ENCODE results near the gene HMX1. TPM values are rescaled to one million over a fixed set of nuclear protein-coding genes. Genes with fewer than 3 reads are reported as not detected.

Gene HMX1
- total and polyA plus RNA-seq, 3 experiments from 2014 or later = not detected

GRCh38 chr4:8841678-8842268 lies 29.9 kb downstream of the HMX1 start:
- H3K27ac Mint-ChIP-seq = no peak overlapping the region
- no peak overlapping the region for H3K4me3 Mint-ChIP-seq
- no peak for DNase-seq
- no peaks in the 10 kb centered on the region for H3K9me3 ChIP-seq (ENCODE audit: low read length)
- H3K27ac ChIP-seq (ENCODE audit: low read depth, low read length) = no peak overlapping the region
- no peak overlapping the region for H3K4me3 ChIP-seq (ENCODE audit: low read length)
- H3K9me3 Mint-ChIP-seq = no peaks in the 10 kb centered on the region
- CTCF ChIA-PET = no interaction called here
- H3K36me3 ChIP-seq (ENCODE audit: insufficient read depth, low read length) = no peaks in the 10 kb centered on the region
- H3K4me1 Mint-ChIP-seq = no peaks in the 10 kb centered on the region
- no peaks in the 10 kb centered on the region for H3K4me1 ChIP-seq (ENCODE audit: insufficient read depth, low read length)
- no peaks in the 10 kb centered on the region for H3K27me3 ChIP-seq (ENCODE audit: insufficient read depth, low read length, poor library complexity, severe bottlenecking)
- POLR2A ChIA-PET = no interaction called here
- H3K36me3 Mint-ChIP-seq = no peaks in the 10 kb centered on the region
- peaks cover 0 to 3% of the 10 kb centered on the region in 2 donors for H3K27me3 Mint-ChIP-seq

- CTCF ChIA-PET = no interaction called here
- Mint-ChIP-seq H3K4me3 (no peak overlapping the region), H3K27ac (no peak overlapping the region), H3K27me3 (no peaks in the 10 kb centered on the region), H3K36me3 (no peaks in the 10 kb centered on the region), H3K4me1 (no peaks in the 10 kb centered on the region), H3K9me3 (peaks cover 0 to 2% (median 0%) of the 10 kb centered on the region in 5 donors)
- no peaks in the 10 kb centered on the region for H3K27me3 ChIP-seq (ENCODE audit: insufficient read depth, low read length, poor library complexity, severe bottlenecking)
- POLR2A ChIA-PET = no interaction called here
- no peaks in the 10 kb centered on the region for H3K36me3 ChIP-seq (ENCODE audit: insufficient read depth, low read length)
- H3K9me3 ChIP-seq (ENCODE audit: low read length) = no peaks in the 10 kb centered on the region
- H3K4me1 ChIP-seq (ENCODE audit: insufficient read depth, low read length) = no peaks in the 10 kb centered on the region
- no peak overlapping the region for H3K4me3 ChIP-seq (ENCODE audit: low read length)
- peak in 1 of 5 donors; percentile 22 for DNase-seq
- no peak overlapping the region for H3K27ac ChIP-seq (ENCODE audit: low read depth, low read length)
Observed at GRCh38 chr4:8840816-8841455, 30.7 kb downstream of the HMX1 start.

- Mint-ChIP-seq H3K4me1 (no peaks in the 10 kb centered on the region), H3K36me3 (no peaks in the 10 kb centered on the region), H3K4me3 (no peak overlapping the region), H3K9me3 (peaks cover 0 to 2% (median 0%) of the 10 kb centered on the region in 5 donors), H3K27ac (no peak overlapping the region), H3K27me3 (peaks cover 0 to 3% of the 10 kb centered on the region in 2 donors)
- ChIA-PET CTCF (no interaction called here), POLR2A (no interaction called here)
- Histone ChIP-seq H3K4me1 (ENCODE audit: insufficient read depth, low read length) (no peaks in the 10 kb centered on the region), H3K9me3 (ENCODE audit: low read length) (no peaks in the 10 kb centered on the region), H3K4me3 (ENCODE audit: low read length) (no peak overlapping the region), H3K27ac (ENCODE audit: low read depth, low read length) (no peak overlapping the region), H3K27me3 (ENCODE audit: insufficient read depth, low read length, poor library complexity, severe bottlenecking) (no peaks in the 10 kb centered on the region), H3K36me3 (ENCODE audit: insufficient read depth, low read length) (no peaks in the 10 kb centered on the region)
- peak in 1 of 5 donors; percentile 28 for DNase-seq
Observed at GRCh38 chr4:8840006-8840793, 31.4 kb downstream of the HMX1 start.

- POLR2A ChIA-PET = no interaction called here
- H3K4me3 ChIP-seq (ENCODE audit: low read length) = no peak overlapping the region
- H3K4me1 Mint-ChIP-seq = no peaks in the 10 kb centered on the region
- CTCF ChIA-PET = no interaction called here
- DNase-seq = peak in 1 of 5 donors; percentile 38
- H3K36me3 ChIP-seq (ENCODE audit: insufficient read depth, low read length) = no peaks in the 10 kb centered on the region
- H3K9me3 Mint-ChIP-seq = peaks cover 0 to 2% (median 0%) of the 10 kb centered on the region in 5 donors
- H3K27me3 ChIP-seq (ENCODE audit: insufficient read depth, low read length, poor library complexity, severe bottlenecking) = no peaks in the 10 kb centered on the region
- no peak overlapping the region for H3K27ac Mint-ChIP-seq
- H3K27me3 Mint-ChIP-seq = peaks cover 0 to 5% of the 10 kb centered on the region in 2 donors
- no peaks in the 10 kb centered on the region for H3K4me1 ChIP-seq (ENCODE audit: insufficient read depth, low read length)
- no peak overlapping the region for H3K27ac ChIP-seq (ENCODE audit: low read depth, low read length)
- H3K9me3 ChIP-seq (ENCODE audit: low read length) = no peaks in the 10 kb centered on the region
- no peaks in the 10 kb centered on the region for H3K36me3 Mint-ChIP-seq
- no peak overlapping the region for H3K4me3 Mint-ChIP-seq
Observed at GRCh38 chr4:8838961-8839431, 32.6 kb downstream of the HMX1 start.

GRCh38 chr4:8838296-8838960 lies 33.2 kb downstream of the HMX1 start:
- Mint-ChIP-seq H3K4me1 (no peaks in the 10 kb centered on the region), H3K4me3 (no peak overlapping the region)
- CTCF ChIA-PET = no interaction called here

GRCh38 chr4:8837181-8837841 lies 34.3 kb downstream of the HMX1 start:
- H3K36me3 ChIP-seq (ENCODE audit: insufficient read depth, low read length) = no peaks in the 10 kb centered on the region

More at GRCh38 chr4:8838296-8838960, 33.2 kb downstream of the HMX1 start:
- H3K27ac Mint-ChIP-seq = no peak overlapping the region
- no peak for DNase-seq
- peaks cover 0 to 5% of the 10 kb centered on the region in 2 donors for H3K27me3 Mint-ChIP-seq
- H3K4me1 ChIP-seq (ENCODE audit: insufficient read depth, low read length) = no peaks in the 10 kb centered on the region
- H3K4me3 ChIP-seq (ENCODE audit: low read length) = no peak overlapping the region
- no peaks in the 10 kb centered on the region for H3K36me3 ChIP-seq (ENCODE audit: insufficient read depth, low read length)
- POLR2A ChIA-PET = no interaction called here
- peaks cover 0 to 2% (median 0%) of the 10 kb centered on the region in 5 donors for H3K9me3 Mint-ChIP-seq
- no peaks in the 10 kb centered on the region for H3K9me3 ChIP-seq (ENCODE audit: low read length)
- no peaks in the 10 kb centered on the region for H3K27me3 ChIP-seq (ENCODE audit: insufficient read depth, low read length, poor library complexity, severe bottlenecking)
- no peak overlapping the region for H3K27ac ChIP-seq (ENCODE audit: low read depth, low read length)
- no peaks in the 10 kb centered on the region for H3K36me3 Mint-ChIP-seq

GRCh38 chr4:8836664-8837171 lies 34.9 kb downstream of the HMX1 start:
- no peaks in the 10 kb centered on the region for H3K4me1 Mint-ChIP-seq
- no peaks in the 10 kb centered on the region for H3K4me1 ChIP-seq (ENCODE audit: insufficient read depth, low read length)
- CTCF ChIA-PET = no interaction called here
- no peak overlapping the region for H3K4me3 ChIP-seq (ENCODE audit: low read length)
- H3K27ac ChIP-seq (ENCODE audit: low read depth, low read length) = no peak overlapping the region
- H3K27ac Mint-ChIP-seq = no peak overlapping the region
- DNase-seq = peak in 1 of 5 donors; percentile 17
- no peaks in the 10 kb centered on the region for H3K36me3 Mint-ChIP-seq
- H3K36me3 ChIP-seq (ENCODE audit: insufficient read depth, low read length) = no peaks in the 10 kb centered on the region
- H3K9me3 Mint-ChIP-seq = peaks cover 0 to 2% (median 0%) of the 10 kb centered on the region in 5 donors
- peaks cover 0 to 5% of the 10 kb centered on the region in 2 donors for H3K27me3 Mint-ChIP-seq
- no peak overlapping the region for H3K4me3 Mint-ChIP-seq
- H3K9me3 ChIP-seq (ENCODE audit: low read length) = no peaks in the 10 kb centered on the region
- POLR2A ChIA-PET = no interaction called here
- no peaks in the 10 kb centered on the region for H3K27me3 ChIP-seq (ENCODE audit: insufficient read depth, low read length, poor library complexity, severe bottlenecking)

More at GRCh38 chr4:8837181-8837841, 34.3 kb downstream of the HMX1 start:
- CTCF ChIA-PET = no interaction called here
- no peak overlapping the region for H3K27ac Mint-ChIP-seq
- H3K4me3 Mint-ChIP-seq = no peak overlapping the region
- H3K27me3 ChIP-seq (ENCODE audit: insufficient read depth, low read length, poor library complexity, severe bottlenecking) = no peaks in the 10 kb centered on the region
- H3K27ac ChIP-seq (ENCODE audit: low read depth, low read length) = no peak overlapping the region
- no peaks in the 10 kb centered on the region for H3K9me3 ChIP-seq (ENCODE audit: low read length)
- peaks cover 0 to 5% of the 10 kb centered on the region in 2 donors for H3K27me3 Mint-ChIP-seq
- peak in 1 of 5 donors; percentile 29 for DNase-seq
- H3K36me3 Mint-ChIP-seq = no peaks in the 10 kb centered on the region
- no peaks in the 10 kb centered on the region for H3K4me1 Mint-ChIP-seq
- H3K4me3 ChIP-seq (ENCODE audit: low read length) = no peak overlapping the region
- POLR2A ChIA-PET = no interaction called here
- peaks cover 0 to 2% (median 0%) of the 10 kb centered on the region in 5 donors for H3K9me3 Mint-ChIP-seq
- H3K4me1 ChIP-seq (ENCODE audit: insufficient read depth, low read length) = no peaks in the 10 kb centered on the region

Measured in CD8-positive, alpha-beta memory T cell (primary cell).